Transverse colon (tissue), 3 donors: ENCODE measurements around the gene CEACAM19.

ENCODE experiments used
- CTCF ChIP-seq, 5 experiments: fragments of 200-600 bp in 3 of 5; fragments of 450-650 bp in 2 of 5; sonication (generic) in 3 of 5; IDR thresholded peaks; 1 replicate in 2 of 5; 2 replicates in 3 of 5; pipeline ENCODE4 v1.5.1; 2016 to 2017; ENCODE audit warnings: antibody characterized with exemption in 5 of 5, inconsistent platforms in 3 of 5, mild to moderate bottlenecking in 2 of 5, moderate library complexity in 1 of 5
- EP300 ChIP-seq: sonication (generic); formaldehyde crosslinking; IDR thresholded peaks from one replicate; pipeline ENCODE4 v1.6.1; 2017; ENCODE audit warnings: antibody characterized with exemption, low read depth

GRCh38 chr19:44641501-44642265 is 29.6 kb upstream of the CEACAM19 start:
- no peak for TF ChIP-seq CTCF (IDR thresholded peaks at IDR 0.05)
- TF ChIP-seq EP300: no peak
